Right lobe of liver (tissue), 6 donors: Measurements from ENCODE around the gene LSP1. TPM values are rescaled to one million over a fixed set of nuclear protein-coding genes. Genes with fewer than 3 reads are reported as not detected.

Experiments
- ATAC-seq, 4 donors: fragments of 200-7000 bp; cut with Tn5 transposase; one replicate each; pipeline ENCODE4 v1.9.1; 2020; ENCODE audit warnings: mild to moderate bottlenecking in 4 of 4, moderate library complexity in 4 of 4
- DNase-seq, 3 donors: peaks; one replicate each; pipeline ENCODE4 v3.0.0-alpha.2; 2020
- H3K27ac ChIP-seq, 3 donors: fragments of 200-600 bp; one replicate each; pipeline ENCODE4 v1.8.0; 2022
- H3K27me3 ChIP-seq, 2 donors: fragments of 200-600 bp; one replicate each; pipeline ENCODE4 v1.8.0; 2022
- H3K36me3 ChIP-seq, 4 donors: fragments of 200-600 bp; sonication (generic) in 1 of 4; one replicate each; pipeline versions ENCODE4 v1.5.1 to v1.8.0; 2017 to 2022; ENCODE audit warnings: control low read depth in 1 of 4
- H3K4me1 ChIP-seq, 4 donors: fragments of 200-600 bp; sonication (generic) in 1 of 4; one replicate each; pipeline versions ENCODE4 v1.5.1 to v1.8.0; 2017 to 2022; ENCODE audit warnings: control low read depth in 1 of 4
- H3K4me3 ChIP-seq, 3 donors: fragments of 200-600 bp; one replicate each; pipeline ENCODE4 v1.8.0; 2022
- H3K9me3 ChIP-seq, 4 donors: fragments of 200-600 bp; sonication (generic) in 1 of 4; one replicate each; pipeline versions ENCODE4 v1.5.1 to v1.8.0; 2017 to 2022; ENCODE audit warnings: control low read depth in 1 of 4
- POLR2A ChIP-seq: fragments of 450-650 bp; IDR thresholded peaks from one replicate; pipeline ENCODE4 v1.6.1; 2017; ENCODE audit warnings: antibody characterized with exemption, mild to moderate bottlenecking
- WGBS: methylation state at CpG from one replicate; pipeline ENCODE4 v1.1.6; 2018; ENCODE audit warnings: low coverage, low lambda C conversion rate; ENCODE audit not compliant: insufficient coverage; ENCODE audit errors: missing lambda C conversion rate; 5-methylcytosine and 5-hydroxymethylcytosine counted together
- intact Hi-C, 2 donors: fragments of 100-400 bp; cut with DNase I; formaldehyde crosslinking; loops; one replicate each; pipeline versions ENCODE4 v1.11.2 to v1.14.1; 2022
- total RNA-seq, 6 experiments: library from RNA; depleted of rRNA in 2 of 6; stranded (reverse); fragments of >200 nt in 2 of 6; fragmentation: NEBNext Ultra II Directional in 3 of 6; extraction: Animal tissue kit (Norgen Biotek cat#: 25700) in 3 of 6; gene quantifications; one replicate each; pipeline versions ENCODE4 v1.1.0 to v1.2.4, GENCODE V29; 2016 to 2023
- TF ChIP-seq, protein P1 (sequence below), 4 donors: fragments of 200-600 bp in 3 of 4; fragments of 450-650 bp in 1 of 4; IDR thresholded peaks; one replicate each; pipeline versions ENCODE4 v1.5.1 to v1.8.0; 2016 to 2022; ENCODE audit warnings: antibody characterized with exemption in 4 of 4, mild to moderate bottlenecking in 2 of 4
- donor health status: DM: no; HTN: yes; CAD: no.
- donor health status: DM: no; HTN: no; CAD: no.
- donor health status: DM: no; HTN: no; CAD: no.
- donor health status: DM: no; HTN: yes; CAD: no.
- donor health status: DM: no; HTN: yes; CAD: no.

Gene LSP1
- total RNA-seq, 6 experiments from 2014 or later: 2.3 to 20.6 (median 8.8) TPM

DNA sequence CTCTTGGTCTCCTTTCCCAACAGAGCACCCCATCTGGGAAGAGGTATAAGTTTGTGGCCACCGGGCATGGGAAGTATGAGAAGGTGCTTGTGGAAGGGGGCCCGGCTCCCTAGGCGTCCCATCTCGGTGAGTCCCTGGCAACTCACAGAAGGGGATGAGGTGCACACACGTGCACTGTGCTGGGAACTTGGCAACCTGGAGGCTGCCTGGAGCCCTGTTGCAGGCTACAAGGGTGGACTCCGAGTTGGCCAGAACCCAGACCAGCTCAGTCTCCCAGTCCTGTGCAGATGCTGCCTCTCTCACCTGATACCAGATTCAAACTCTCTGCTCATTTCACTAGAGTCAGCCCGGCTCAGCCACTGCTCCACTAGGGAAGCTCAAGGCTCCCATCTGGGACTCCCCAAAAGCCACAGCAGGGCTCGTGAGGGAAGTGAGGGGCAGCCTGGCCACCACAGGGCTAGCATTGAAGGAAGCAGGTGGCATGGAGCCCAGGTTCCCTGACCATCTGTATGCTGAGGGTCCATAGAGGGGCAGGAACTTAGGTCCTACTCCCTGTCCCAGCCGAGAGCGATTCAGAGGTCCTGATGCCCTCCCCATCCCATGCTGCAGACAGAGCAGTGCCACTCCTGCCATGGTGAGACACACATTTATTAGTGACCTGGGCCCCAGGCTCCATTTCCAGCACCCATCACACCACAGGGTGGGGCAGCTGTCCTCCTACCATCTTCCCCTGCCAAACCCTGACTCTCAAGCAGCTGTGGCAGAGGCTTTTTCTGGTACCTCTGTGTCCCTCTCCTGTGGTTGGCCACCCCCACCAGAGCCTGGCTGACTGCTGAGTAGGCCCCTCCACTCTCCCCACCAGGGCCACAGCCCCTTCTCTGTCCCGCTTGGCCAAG lies 34.8 kb downstream of the LSP1 start:
- Histone ChIP-seq H3K9me3 (no peaks in the 10 kb centered on the region), H3K36me3 (no peaks in the 10 kb centered on the region), H3K27me3 (no peaks in the 10 kb centered on the region), H3K4me1 (no peaks in the 10 kb centered on the region), H3K4me3 (no peak overlapping the region), H3K27ac (no peak overlapping the region)
- no peak for TF ChIP-seq POLR2A
- TF ChIP-seq, protein P1, sequence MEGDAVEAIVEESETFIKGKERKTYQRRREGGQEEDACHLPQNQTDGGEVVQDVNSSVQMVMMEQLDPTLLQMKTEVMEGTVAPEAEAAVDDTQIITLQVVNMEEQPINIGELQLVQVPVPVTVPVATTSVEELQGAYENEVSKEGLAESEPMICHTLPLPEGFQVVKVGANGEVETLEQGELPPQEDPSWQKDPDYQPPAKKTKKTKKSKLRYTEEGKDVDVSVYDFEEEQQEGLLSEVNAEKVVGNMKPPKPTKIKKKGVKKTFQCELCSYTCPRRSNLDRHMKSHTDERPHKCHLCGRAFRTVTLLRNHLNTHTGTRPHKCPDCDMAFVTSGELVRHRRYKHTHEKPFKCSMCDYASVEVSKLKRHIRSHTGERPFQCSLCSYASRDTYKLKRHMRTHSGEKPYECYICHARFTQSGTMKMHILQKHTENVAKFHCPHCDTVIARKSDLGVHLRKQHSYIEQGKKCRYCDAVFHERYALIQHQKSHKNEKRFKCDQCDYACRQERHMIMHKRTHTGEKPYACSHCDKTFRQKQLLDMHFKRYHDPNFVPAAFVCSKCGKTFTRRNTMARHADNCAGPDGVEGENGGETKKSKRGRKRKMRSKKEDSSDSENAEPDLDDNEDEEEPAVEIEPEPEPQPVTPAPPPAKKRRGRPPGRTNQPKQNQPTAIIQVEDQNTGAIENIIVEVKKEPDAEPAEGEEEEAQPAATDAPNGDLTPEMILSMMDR (IDR thresholded peaks at IDR 0.05): no peak
- no peak for DNase-seq
- ATAC-seq: no peak
- WGBS: 72% methylated on average over 2 of the region's 11 CpGs
- intact Hi-C loops: no loop called here

DNA sequence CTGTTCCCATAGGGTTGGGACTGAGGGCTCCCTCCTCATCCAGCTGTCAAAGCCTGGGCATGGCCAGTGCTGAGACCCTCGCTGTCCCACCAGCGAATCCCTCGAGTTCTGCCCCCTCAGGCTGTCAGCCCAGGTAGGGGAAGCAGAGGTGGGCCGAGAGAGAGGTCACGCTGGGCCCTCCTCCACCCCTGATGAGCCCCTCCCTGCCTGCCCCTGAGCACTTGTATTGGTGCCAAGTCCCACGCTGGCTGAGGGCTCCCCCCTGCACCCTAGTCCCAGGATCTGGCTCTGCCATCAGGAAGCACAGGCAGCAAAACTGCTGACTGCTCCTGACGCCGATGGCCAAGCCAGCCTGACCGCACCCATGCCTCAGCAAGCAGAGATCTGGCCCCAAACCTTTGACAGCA lies 35.5 kb downstream of the LSP1 start:
- Histone ChIP-seq H3K9me3 (no peaks in the 10 kb centered on the region), H3K4me1 (no peaks in the 10 kb centered on the region), H3K27me3 (no peaks in the 10 kb centered on the region), H3K27ac (no peak overlapping the region), H3K4me3 (no peak overlapping the region), H3K36me3 (no peaks in the 10 kb centered on the region)
- DNase-seq (no peak), ATAC-seq (no peak)
- no CpG with 5 or more reads among the region's 9 CpGs for WGBS
- TF ChIP-seq POLR2A: no peak
- TF ChIP-seq, protein P1 (IDR thresholded peaks at IDR 0.05): no peak
- intact Hi-C loops: no loop called here

- WGBS: 54% methylated on average over 4 of the region's 6 CpGs
- Histone ChIP-seq H3K4me3 (no peak overlapping the region), H3K9me3 (no peaks in the 10 kb centered on the region), H3K36me3 (no peaks in the 10 kb centered on the region), H3K27me3 (no peaks in the 10 kb centered on the region), H3K4me1 (no peaks in the 10 kb centered on the region), H3K27ac (no peak overlapping the region)
- ATAC-seq: no peak
- no peak for DNase-seq
- intact Hi-C loops: no loop called here
- no peak for TF ChIP-seq POLR2A
- TF ChIP-seq, protein P1 (IDR thresholded peaks at IDR 0.05): no peak
Measured at GRCh38 chr11:1888811-1889210, 35.9 kb downstream of the LSP1 start.

- no peak for TF ChIP-seq POLR2A
- TF ChIP-seq, protein P1 (IDR thresholded peaks at IDR 0.05): no peak
- DNase-seq (no peak), ATAC-seq (peak; percentile 14 to 53 (median 36))
- H3K4me1 ChIP-seq: no peaks in the 10 kb centered on the region
- H3K9me3 ChIP-seq: no peaks in the 10 kb centered on the region
- H3K27me3 ChIP-seq: no peaks in the 10 kb centered on the region
- no peak overlapping the region for H3K27ac ChIP-seq
- intact Hi-C loops: no loop called here
- H3K4me3 ChIP-seq: no peak overlapping the region
- no CpG with 5 or more reads among the region's 34 CpGs for WGBS
- no peaks in the 10 kb centered on the region for H3K36me3 ChIP-seq
Measured at GRCh38 chr11:1889224-1889930, 36.5 kb downstream of the LSP1 start.
